H9 (cell line): ENCODE measurements around the gene DDOST. TPM values are rescaled to one million over a fixed set of nuclear protein-coding genes. Genes with fewer than 3 reads are reported as not detected.

Source experiments
- DNase-seq: peaks from one replicate; pipeline ENCODE4 v3.0.0-alpha.2; 2017
- H2AFZ ChIP-seq: one replicate; pipeline ENCODE4 v1.6.1; 2013; ENCODE audit warnings: mild to moderate bottlenecking, low read length, control low read depth, moderate library complexity
- H2AK5ac ChIP-seq: 2 replicates; pipeline ENCODE4 v1.6.1; 2013; ENCODE audit warnings: low read length, control low read depth, mixed read lengths; ENCODE audit not compliant: insufficient read length
- H2BK120ac ChIP-seq: one replicate; pipeline ENCODE4 v1.6.1; 2013; ENCODE audit warnings: low read depth, mild to moderate bottlenecking, low read length, control low read depth, inconsistent platforms; ENCODE audit not compliant: poor library complexity, severe bottlenecking
- H2BK12ac ChIP-seq: 2 replicates; pipeline ENCODE4 v1.6.1; 2013; ENCODE audit warnings: low read length, control low read depth, mixed read lengths, low read depth; ENCODE audit not compliant: insufficient read length
- H2BK15ac ChIP-seq: 2 replicates; pipeline ENCODE4 v1.6.1; 2013; ENCODE audit warnings: low read depth, low read length, control low read depth
- H2BK20ac ChIP-seq: one replicate; pipeline ENCODE4 v1.6.1; 2013; ENCODE audit warnings: low read depth, mild to moderate bottlenecking, low read length, control low read depth, inconsistent platforms; ENCODE audit not compliant: poor library complexity, severe bottlenecking
- H2BK5ac ChIP-seq: 2 replicates; pipeline ENCODE4 v1.6.1; 2013; ENCODE audit warnings: low read length, control low read depth, mixed read lengths; ENCODE audit not compliant: insufficient read length
- H3K14ac ChIP-seq: 2 replicates; pipeline ENCODE4 v1.6.1; 2013; ENCODE audit warnings: low read length, control low read depth; ENCODE audit not compliant: insufficient read depth
- H3K18ac ChIP-seq: 2 replicates; pipeline ENCODE4 v1.6.1; 2013; ENCODE audit warnings: low read depth, mild to moderate bottlenecking, mixed read lengths, low read length, control low read depth; ENCODE audit not compliant: insufficient read length
- H3K23ac ChIP-seq: 2 replicates; pipeline ENCODE4 v1.6.1; 2013; ENCODE audit warnings: low read length, control low read depth, mixed read lengths, low read depth; ENCODE audit not compliant: insufficient read length
- H3K23me2 ChIP-seq: 2 replicates; pipeline ENCODE4 v1.6.1; 2013; ENCODE audit warnings: low read depth, mild to moderate bottlenecking, mixed read lengths, low read length, control low read depth; ENCODE audit not compliant: insufficient read length, poor library complexity, severe bottlenecking
- H3K27ac ChIP-seq: 2 replicates; pipeline ENCODE4 v1.5.1; 2013; ENCODE audit warnings: low read length, control low read depth, mixed read lengths, low read depth; ENCODE audit not compliant: insufficient read length
- H3K27me3 ChIP-seq: 2 replicates; pipeline ENCODE4 v1.6.1; 2013; ENCODE audit warnings: low read length, control low read depth, inconsistent platforms; ENCODE audit not compliant: insufficient read depth
- H3K4ac ChIP-seq: 2 replicates; pipeline ENCODE4 v1.6.1; 2013; ENCODE audit warnings: low read depth, mild to moderate bottlenecking, control low read depth, inconsistent platforms, low read length, moderate library complexity
- H3K4me1 ChIP-seq: 2 replicates; pipeline ENCODE4 v1.6.1; 2013; ENCODE audit warnings: low read length, control low read depth, inconsistent platforms; ENCODE audit not compliant: insufficient read depth
- H3K4me2 ChIP-seq: 2 replicates; pipeline ENCODE4 v1.6.1; 2013; ENCODE audit warnings: low read length, control low read depth, mixed read lengths; ENCODE audit not compliant: insufficient read length, insufficient read depth
- H3K56ac ChIP-seq: 2 replicates; pipeline ENCODE4 v1.6.1; 2013; ENCODE audit warnings: low read depth, mild to moderate bottlenecking, mixed read lengths, low read length, control low read depth; ENCODE audit not compliant: insufficient read length
- H3K79me1 ChIP-seq: 2 replicates; pipeline ENCODE4 v1.6.1; 2013; ENCODE audit warnings: low read depth, mild to moderate bottlenecking, moderate library complexity, low read length, control low read depth, inconsistent platforms; ENCODE audit not compliant: insufficient read depth, poor library complexity, severe bottlenecking
- H3K79me2 ChIP-seq: 2 replicates; pipeline ENCODE4 v1.6.1; 2013; ENCODE audit warnings: low read length, control low read depth, inconsistent platforms; ENCODE audit not compliant: insufficient read depth
- H3K9ac ChIP-seq: 2 replicates; pipeline ENCODE4 v1.6.1; 2013; ENCODE audit warnings: low read length, control low read depth, mixed read lengths; ENCODE audit not compliant: insufficient read length; ENCODE audit errors: extremely low read depth
- H3K9me3 ChIP-seq: one replicate; pipeline ENCODE4 v1.6.1; 2013; ENCODE audit warnings: low read depth, low read length, inconsistent platforms; ENCODE audit not compliant: control insufficient read depth
- H3T11ph ChIP-seq: one replicate; pipeline ENCODE4 v1.6.1; 2013; ENCODE audit warnings: mild to moderate bottlenecking, low read length, control low read depth, inconsistent platforms
- H4K20me1 ChIP-seq: one replicate; pipeline ENCODE4 v1.6.1; 2013; ENCODE audit not compliant: control insufficient read depth, insufficient read length, insufficient read depth
- H4K5ac ChIP-seq: 2 replicates; pipeline ENCODE4 v1.6.1; 2013; ENCODE audit warnings: low read depth, mild to moderate bottlenecking, mixed read lengths, low read length, control low read depth; ENCODE audit not compliant: insufficient read length
- H4K8ac ChIP-seq: replicated peaks from 2 replicates; pipeline ENCODE4 v1.6.1; 2013; ENCODE audit warnings: low read length, control low read depth, mixed read lengths, low read depth; ENCODE audit not compliant: insufficient read length
- H4K91ac ChIP-seq: 2 replicates; pipeline ENCODE4 v1.6.1; 2013; ENCODE audit warnings: low read depth, mild to moderate bottlenecking, moderate library complexity, mixed read lengths, low read length, control low read depth; ENCODE audit not compliant: insufficient read length
- H3K27ac Mint-ChIP-seq, 3 experiments: 2 replicates in 2 of 3; 3 replicates in 1 of 3; pipeline ENCODE4 v1.8.0; 2020 to 2021; ENCODE audit warnings: mixed read lengths in 3 of 3, mild to moderate bottlenecking in 1 of 3, moderate library complexity in 1 of 3
- H3K27me3 Mint-ChIP-seq: 2 replicates; pipeline ENCODE4 v1.8.0; 2021; ENCODE audit warnings: low read depth, mild to moderate bottlenecking, moderate library complexity, mixed read lengths
- H3K36me3 Mint-ChIP-seq, 3 experiments: 2 replicates in 2 of 3; 3 replicates in 1 of 3; pipeline ENCODE4 v1.8.0; 2020 to 2021; ENCODE audit warnings: low read depth in 3 of 3, mixed read lengths in 3 of 3; ENCODE audit not compliant: insufficient read depth in 1 of 3
- H3K4me1 Mint-ChIP-seq, 2 experiments: 2 replicates each; pipeline ENCODE4 v1.8.0; 2020; ENCODE audit warnings: mixed read lengths in 2 of 2
- H3K4me3 Mint-ChIP-seq, 2 experiments: 2 replicates in 1 of 2; 3 replicates in 1 of 2; pipeline ENCODE4 v1.8.0; 2020 to 2021; ENCODE audit warnings: mild to moderate bottlenecking in 2 of 2, mixed read lengths in 2 of 2, moderate library complexity in 1 of 2
- H3K9me3 Mint-ChIP-seq, 2 experiments: 2 replicates in 1 of 2; 3 replicates in 1 of 2; pipeline ENCODE4 v1.8.0; 2020; ENCODE audit warnings: mild to moderate bottlenecking in 2 of 2, mixed read lengths in 2 of 2, moderate library complexity in 1 of 2
- CTCF ChIP-seq: fragments of 200-600 bp; sonication (generic); conservative IDR thresholded peaks from 3 replicates; pipeline ENCODE4 v1.8.0; 2021; ENCODE audit warnings: antibody characterized with exemption, mild to moderate bottlenecking
- WGBS: extraction: QIAGEN DNeasy Blood & Tissue Kit; methylation state at CpG from one replicate; pipeline ENCODE4 v1.1.7; 2013; ENCODE audit warnings: missing lambda C conversion rate, low lambda C conversion rate, mixed read lengths; ENCODE audit not compliant: insufficient read length; ENCODE audit errors: extremely low coverage; 5-methylcytosine and 5-hydroxymethylcytosine counted together
- total RNA-seq: library from RNA; stranded (reverse); gene quantifications from 2 replicates; pipeline ENCODE4 v1.2.1, GENCODE V29; 2021

Gene DDOST
- total RNA-seq, 1 experiment from 2014 or later = 255 TPM

GRCh38 chr1:20684050-20684620 is 23.0 kb upstream of the DDOST start:
- H3K9me3 ChIP-seq = no peaks in the 10 kb centered on the region
- no peak overlapping the region for H2BK12ac ChIP-seq
- H3K79me2 ChIP-seq = no peaks in the 10 kb centered on the region
- no peak overlapping the region for H3K9ac ChIP-seq
- H3K27ac Mint-ChIP-seq = no peak overlapping the region; a peak in 1 of 7 replicates
- H2AK5ac ChIP-seq = no peak overlapping the region
- H3K27ac ChIP-seq = no peak overlapping the region
- H4K91ac ChIP-seq = no peak overlapping the region
- H4K5ac ChIP-seq = no peak overlapping the region
- peaks cover 0 to 23% (median 8%) of the 10 kb centered on the region in 3 experiments; a peak in 6 of 7 replicates for H3K36me3 Mint-ChIP-seq
- no peaks in the 10 kb centered on the region; the same call in 1 of the 2 replicates for H3K27me3 Mint-ChIP-seq
- no peaks in the 10 kb centered on the region for H3K23me2 ChIP-seq
- no peak overlapping the region for H3T11ph ChIP-seq
- H3K79me1 ChIP-seq = no peaks in the 10 kb centered on the region
- no peak for TF ChIP-seq CTCF
- no peak overlapping the region for H2BK120ac ChIP-seq
- no peaks in the 10 kb centered on the region for H3K27me3 ChIP-seq
- no peaks in the 10 kb centered on the region for H3K9me3 Mint-ChIP-seq
- no peak overlapping the region for H3K4ac ChIP-seq
- no peak overlapping the region for H2AFZ ChIP-seq
- H2BK20ac ChIP-seq = no peak overlapping the region
- H3K23ac ChIP-seq = no peak overlapping the region
- no peak overlapping the region for H3K14ac ChIP-seq
- peaks cover 3% of the 10 kb centered on the region in 2 experiments; a peak in 2 of 4 replicates for H3K4me1 Mint-ChIP-seq
- H4K20me1 ChIP-seq = no peaks in the 10 kb centered on the region
- H3K4me2 ChIP-seq = no peak overlapping the region
- no peak overlapping the region for H3K18ac ChIP-seq
- no peaks in the 10 kb centered on the region for H3K4me1 ChIP-seq
- no peak overlapping the region for H2BK15ac ChIP-seq
- no peak overlapping the region for H4K8ac ChIP-seq
- no peak for DNase-seq
- WGBS = no CpG with 5 or more reads among the region's 13 CpGs
- H2BK5ac ChIP-seq = no peak overlapping the region
- no peak overlapping the region for H3K56ac ChIP-seq
- no peak overlapping the region for H3K4me3 Mint-ChIP-seq
